ENCODE results near the gene SIM1.

SIM1 gene

GRCh38 chr6:100464903-100465700 lies at the start of gene SIM1:
TSS of gene SIM1 (minus strand) at chr6:100464921. CDS start at chr6:100463468, 1,453 bp downstream.
- DNase-seq = no peak

- DNase-seq = no peak
These were observed 47.6 kb upstream of the SIM1 start for GRCh38 chr6:100512203-100512862.

GRCh38 chr6:100509101-100509500 lies 44.4 kb upstream of the SIM1 start:
- DNase-seq = no peak

GRCh38 chr6:100506651-100507050 lies 41.9 kb upstream of the SIM1 start:
- no peak for DNase-seq

- DNase-seq = no peak
These were observed 40.3 kb upstream of the SIM1 start for GRCh38 chr6:100504786-100505737.

GRCh38 chr6:100503043-100503705 lies 38.5 kb upstream of the SIM1 start:
- DNase-seq = no peak

GRCh38 chr6:100493206-100493888 lies 28.6 kb upstream of the SIM1 start:
- no peak for DNase-seq

GRCh38 chr6:100491952-100492670 lies 27.4 kb upstream of the SIM1 start:
- DNase-seq = no peak

- DNase-seq = no peak
These were observed 25.3 kb upstream of the SIM1 start for GRCh38 chr6:100490065-100490464.

- DNase-seq = no peak
These were observed 23.5 kb upstream of the SIM1 start for GRCh38 chr6:100488244-100488643.

GRCh38 chr6:100487638-100488037 lies 22.9 kb upstream of the SIM1 start:
- no peak for DNase-seq

GRCh38 chr6:100485268-100485667 lies 20.5 kb upstream of the SIM1 start:
- DNase-seq = no peak

GRCh38 chr6:100484474-100484873 lies 19.8 kb upstream of the SIM1 start:
- no peak for DNase-seq

GRCh38 chr6:100482698-100483097 lies 18.0 kb upstream of the SIM1 start:
- no peak for DNase-seq

GRCh38 chr6:100479179-100480035 lies 14.7 kb upstream of the SIM1 start:
- peak; percentile 13 for DNase-seq

GRCh38 chr6:100475554-100476320 lies 11.0 kb upstream of the SIM1 start:
- no peak for DNase-seq

GRCh38 chr6:100473182-100473581 lies 8.5 kb upstream of the SIM1 start:
- DNase-seq = no peak

- DNase-seq = no peak
These were observed 8.0 kb upstream of the SIM1 start for GRCh38 chr6:100472674-100473073.

- no peak for DNase-seq
These were observed 5.8 kb upstream of the SIM1 start for GRCh38 chr6:100470422-100471120.

Data from NCI-H1105 (cell line).